COLO668 (cell line): ENCODE results near the gene IGF2.

Experiments used
- DNase-seq: peaks from one replicate; lab custom pipeline; 2025; ENCODE audit not compliant: unreplicated experiment; lab: John Stamatoyannopoulos, UW

IGF2 gene

GRCh38 chr11:2137202-2138067, 1.8 kb downstream of the IGF2 start:
- DNase-seq: no peak

GRCh38 chr11:2136952-2137201, 2.3 kb downstream of the IGF2 start:
- no peak for DNase-seq

GRCh38 chr11:2136209-2136951, 2.8 kb downstream of the IGF2 start:
- no peak for DNase-seq

GRCh38 chr11:2135648-2136201, 3.5 kb downstream of the IGF2 start:
- DNase-seq: no peak

GRCh38 chr11:2135018-2135569, 4.1 kb downstream of the IGF2 start:
- DNase-seq: no peak

GRCh38 chr11:2134022-2135010, 4.9 kb downstream of the IGF2 start:
- no peak for DNase-seq

- no peak for DNase-seq
Measured at GRCh38 chr11:2133241-2134021, 5.8 kb downstream of the IGF2 start.

GRCh38 chr11:2132874-2133240, 6.3 kb downstream of the IGF2 start:
- no peak for DNase-seq

GRCh38 chr11:2132246-2132645, 6.9 kb downstream of the IGF2 start:
- DNase-seq: no peak

- DNase-seq: no peak
Measured at GRCh38 chr11:2131371-2132236, 7.6 kb downstream of the IGF2 start.

- no peak for DNase-seq
Measured at GRCh38 chr11:2130881-2131352, 8.3 kb downstream of the IGF2 start.

GRCh38 chr11:2129699-2130366, 9.4 kb downstream of the IGF2 start:
- no peak for DNase-seq

GRCh38 chr11:2129308-2129698, 9.9 kb downstream of the IGF2 start:
- DNase-seq: no peak

- no peak for DNase-seq
Measured at GRCh38 chr11:2128511-2129307, 10.5 kb downstream of the IGF2 start.

GRCh38 chr11:2128130-2128510, 11.1 kb downstream of the IGF2 start:
- no peak for DNase-seq

- no peak for DNase-seq
Measured at GRCh38 chr11:2127482-2128129, 11.6 kb downstream of the IGF2 start.

GRCh38 chr11:2126520-2127085, 12.6 kb downstream of the IGF2 start:
- no peak for DNase-seq
